ENCODE data around the gene GLTPD2.

DNA sequence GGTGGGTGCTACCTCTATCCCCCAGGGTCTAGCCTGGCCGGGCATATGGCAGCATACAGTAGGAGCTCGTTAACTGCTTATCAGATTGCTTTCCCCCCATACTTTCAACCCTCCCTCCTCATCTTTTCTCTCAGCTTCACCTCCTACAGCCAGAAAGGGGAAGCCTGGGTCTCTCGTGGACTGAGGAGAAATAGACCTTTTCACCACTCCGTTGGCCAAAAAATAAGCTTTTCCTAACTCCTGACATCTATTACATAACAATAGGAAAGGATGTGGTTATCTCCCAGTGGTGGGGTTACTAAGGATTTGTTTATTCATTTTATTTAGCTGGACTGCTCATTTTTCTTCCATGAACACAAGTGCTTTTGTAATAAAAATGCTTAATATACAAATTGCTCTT, 40.1 kb upstream of the GLTPD2 start:
- TF ChIP-seq, protein P1, sequence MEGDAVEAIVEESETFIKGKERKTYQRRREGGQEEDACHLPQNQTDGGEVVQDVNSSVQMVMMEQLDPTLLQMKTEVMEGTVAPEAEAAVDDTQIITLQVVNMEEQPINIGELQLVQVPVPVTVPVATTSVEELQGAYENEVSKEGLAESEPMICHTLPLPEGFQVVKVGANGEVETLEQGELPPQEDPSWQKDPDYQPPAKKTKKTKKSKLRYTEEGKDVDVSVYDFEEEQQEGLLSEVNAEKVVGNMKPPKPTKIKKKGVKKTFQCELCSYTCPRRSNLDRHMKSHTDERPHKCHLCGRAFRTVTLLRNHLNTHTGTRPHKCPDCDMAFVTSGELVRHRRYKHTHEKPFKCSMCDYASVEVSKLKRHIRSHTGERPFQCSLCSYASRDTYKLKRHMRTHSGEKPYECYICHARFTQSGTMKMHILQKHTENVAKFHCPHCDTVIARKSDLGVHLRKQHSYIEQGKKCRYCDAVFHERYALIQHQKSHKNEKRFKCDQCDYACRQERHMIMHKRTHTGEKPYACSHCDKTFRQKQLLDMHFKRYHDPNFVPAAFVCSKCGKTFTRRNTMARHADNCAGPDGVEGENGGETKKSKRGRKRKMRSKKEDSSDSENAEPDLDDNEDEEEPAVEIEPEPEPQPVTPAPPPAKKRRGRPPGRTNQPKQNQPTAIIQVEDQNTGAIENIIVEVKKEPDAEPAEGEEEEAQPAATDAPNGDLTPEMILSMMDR (conservative IDR thresholded peaks at IDR 0.05), result no peak
- no peak for TF ChIP-seq ZFX (IDR thresholded peaks at IDR 0.05)

All from C4-2B (cell line).